GM18868 (cell line): ENCODE measurements around the gene ADGRG4.

Experiments used
- ATAC-seq: cut with Tn5 transposase; IDR thresholded peaks from one replicate; pipeline ENCODE4 v1.9.1; 2021; ENCODE audit warnings: mild to moderate bottlenecking, moderate library complexity; ENCODE audit not compliant: unreplicated experiment

The ADGRG4 gene

DNA sequence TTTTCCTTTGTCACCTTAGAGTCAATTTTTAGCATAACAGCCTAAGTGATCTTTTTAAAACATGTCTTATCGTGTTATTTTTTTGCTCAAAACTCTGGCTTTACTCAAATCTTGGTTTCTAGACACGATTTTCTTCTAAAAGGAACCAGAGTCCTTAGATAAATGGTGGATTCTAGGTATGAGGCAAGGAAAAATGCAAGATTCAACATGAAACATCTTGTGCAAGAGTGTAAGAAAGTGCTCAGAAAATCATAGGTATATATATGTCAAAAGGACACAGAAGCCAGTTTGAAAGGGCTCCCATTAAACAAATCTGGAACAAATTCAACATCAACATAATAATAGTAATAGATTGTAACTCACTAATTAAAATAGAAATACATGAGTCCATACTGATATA, 8.1 kb upstream of the ADGRG4 start:
- ATAC-seq, result no peak

DNA sequence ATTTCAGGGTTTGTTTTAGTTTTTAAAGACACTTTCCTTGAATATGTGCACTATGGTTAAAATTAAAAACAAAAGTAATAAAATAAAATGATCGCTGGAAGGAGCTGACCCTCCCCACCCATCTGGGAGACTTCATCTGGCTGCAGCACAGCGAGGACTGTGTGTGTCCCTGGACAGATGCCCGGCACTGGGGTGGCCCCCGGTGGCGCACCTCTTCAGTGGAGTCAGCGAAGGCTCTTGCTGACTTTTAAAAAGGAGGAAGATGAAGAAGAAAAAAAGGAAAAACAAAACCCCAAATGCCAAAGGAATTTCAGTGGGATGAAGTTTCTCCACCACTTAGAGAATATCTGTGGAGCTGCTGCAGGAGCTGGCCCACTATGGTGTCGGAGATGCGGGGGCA, 5.4 kb upstream of the ADGRG4 start:
- ATAC-seq, result no peak

- no peak for ATAC-seq
Measured at GRCh38 chrX:136303041-136303440, 2.3 kb downstream of the ADGRG4 start.

DNA sequence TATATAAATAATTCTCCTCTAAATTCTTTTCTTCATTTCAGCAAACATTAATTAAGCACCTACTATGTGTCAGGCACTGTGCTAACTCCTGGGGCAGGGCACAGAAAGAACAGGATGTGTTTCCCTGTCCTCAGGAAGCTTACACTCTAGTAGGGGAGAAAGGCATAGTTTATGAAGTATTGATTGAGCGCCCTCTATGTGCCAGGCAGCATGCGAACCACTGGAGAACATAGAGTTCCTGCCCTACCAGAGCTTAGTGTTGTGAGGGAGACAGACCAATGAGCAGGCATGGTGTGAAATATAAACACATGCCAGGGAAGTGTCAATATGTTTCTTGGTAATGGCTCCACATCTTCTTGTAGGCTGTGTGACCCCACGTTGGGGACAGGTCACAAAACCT, 3.7 kb downstream of the ADGRG4 start:
- no peak for ATAC-seq

DNA sequence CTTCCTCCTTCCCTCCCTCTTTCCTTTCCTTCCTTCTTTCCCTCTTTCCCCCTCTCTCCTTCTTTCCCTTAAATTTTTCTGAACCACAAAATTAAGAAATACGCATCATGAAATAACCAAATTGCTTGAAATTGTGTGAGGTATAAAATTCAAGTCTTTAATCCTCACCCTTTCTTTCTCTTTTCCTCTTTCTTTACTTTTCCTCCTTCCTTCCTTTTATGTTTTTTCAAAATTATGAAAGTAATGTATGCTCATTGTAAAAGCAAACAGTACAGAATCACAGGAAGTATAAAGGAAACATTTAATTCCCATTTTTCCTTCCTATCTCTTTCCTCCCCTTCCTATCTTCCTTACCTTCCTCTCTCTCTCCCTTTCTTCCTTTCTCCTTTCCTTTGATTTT, 5.4 kb downstream of the ADGRG4 start:
- ATAC-seq, result no peak

GRCh38 chrX:136307471-136307870, 6.7 kb downstream of the ADGRG4 start:
- no peak for ATAC-seq

- ATAC-seq, result no peak
Measured at GRCh38 chrX:136310411-136310810, 9.6 kb downstream of the ADGRG4 start.

DNA sequence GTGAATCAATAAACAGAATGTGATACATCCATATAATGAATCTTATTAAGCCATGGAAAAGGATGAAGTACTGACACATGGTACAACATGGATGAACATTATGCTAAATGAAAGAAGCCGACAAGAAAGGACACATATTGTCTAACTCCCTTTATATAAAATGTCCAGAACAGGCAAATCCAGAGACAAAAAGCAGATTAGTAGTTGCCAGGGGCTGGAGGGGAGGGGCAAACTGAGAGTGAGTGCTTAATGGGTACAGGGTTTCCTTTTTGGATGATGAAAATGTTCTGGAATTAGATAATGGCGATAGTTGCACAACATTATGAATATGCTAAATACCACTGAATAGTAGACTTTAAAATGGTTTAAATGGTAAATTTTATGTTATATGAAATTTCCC, 17.4 kb downstream of the ADGRG4 start:
- no peak for ATAC-seq

DNA sequence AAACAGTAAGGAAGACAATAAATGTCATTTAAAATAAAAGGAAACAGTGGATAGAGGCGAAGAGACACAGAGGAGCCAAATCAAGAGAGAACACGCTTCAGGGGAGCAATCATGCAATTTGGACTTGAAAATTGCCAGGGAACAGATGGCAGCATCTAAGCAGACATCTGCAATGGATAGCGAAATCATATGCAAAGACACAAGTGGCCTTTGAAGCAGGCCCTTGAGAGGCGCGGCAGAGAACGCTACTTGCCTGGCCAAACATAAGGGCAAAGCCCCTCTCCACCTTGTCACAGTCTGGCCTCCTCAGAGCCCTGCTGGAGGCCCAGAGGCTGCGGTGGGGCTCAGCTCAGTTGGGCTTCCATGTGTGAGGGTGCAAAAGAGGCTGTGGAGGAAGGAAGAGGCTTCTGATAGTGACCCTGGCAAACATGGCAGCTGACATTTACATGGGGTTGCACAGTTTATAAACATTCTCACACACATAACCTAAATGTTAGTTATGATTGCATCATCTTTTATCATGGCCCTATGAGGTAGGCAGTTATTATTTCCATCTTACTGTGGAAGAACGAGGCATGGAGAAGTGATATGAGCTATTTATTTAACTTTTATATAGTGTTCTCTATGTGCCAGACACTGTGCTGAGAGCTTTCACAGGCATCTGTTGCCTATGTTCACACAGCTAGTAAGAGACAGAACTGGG, 18.3 kb downstream of the ADGRG4 start:
- no peak for ATAC-seq

DNA sequence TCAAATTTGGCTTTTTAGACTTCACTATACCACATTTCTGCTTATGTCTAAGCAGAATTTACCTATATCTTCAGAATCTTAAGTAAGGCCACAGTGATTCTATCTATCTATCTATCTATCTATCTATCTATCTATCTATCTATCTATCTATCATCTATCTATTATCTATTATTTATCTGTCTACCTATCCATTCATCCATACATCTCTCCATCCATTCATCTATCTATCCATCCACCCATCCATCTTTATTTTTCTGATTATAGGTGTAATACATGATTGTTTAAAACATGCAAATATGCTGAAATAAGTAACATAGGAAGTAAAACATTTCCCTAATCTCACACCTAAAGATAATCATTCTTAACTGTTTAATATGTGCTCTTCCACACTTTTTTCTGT, 18.8 kb downstream of the ADGRG4 start:
- ATAC-seq, result no peak

GRCh38 chrX:136321532-136321931, 20.8 kb downstream of the ADGRG4 start:
- no peak for ATAC-seq

- no peak for ATAC-seq
Measured at GRCh38 chrX:136322064-136322463, 21.3 kb downstream of the ADGRG4 start.

- ATAC-seq, result no peak
Measured at GRCh38 chrX:136325377-136325776, 24.6 kb downstream of the ADGRG4 start.

DNA sequence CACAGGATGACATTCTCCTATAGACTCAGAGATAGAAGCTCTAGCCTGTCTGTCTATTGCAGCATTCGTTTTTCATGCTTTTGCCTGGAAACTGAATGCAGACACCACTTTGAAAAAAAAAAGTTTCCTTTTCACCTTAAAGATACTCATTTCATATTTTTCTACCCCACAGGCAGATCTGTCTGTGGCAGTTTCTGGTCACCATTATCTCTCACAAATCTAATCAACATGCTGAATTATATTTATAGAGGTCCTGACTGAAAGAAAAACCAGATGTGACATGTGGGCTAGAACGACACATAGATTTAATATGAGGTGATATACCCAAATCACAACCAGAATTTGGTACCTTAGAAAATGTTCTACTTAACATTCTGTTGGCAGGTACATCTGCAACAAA, 28.2 kb downstream of the ADGRG4 start:
- ATAC-seq, result no peak

GRCh38 chrX:136336623-136337022, 35.9 kb downstream of the ADGRG4 start:
- no peak for ATAC-seq

DNA sequence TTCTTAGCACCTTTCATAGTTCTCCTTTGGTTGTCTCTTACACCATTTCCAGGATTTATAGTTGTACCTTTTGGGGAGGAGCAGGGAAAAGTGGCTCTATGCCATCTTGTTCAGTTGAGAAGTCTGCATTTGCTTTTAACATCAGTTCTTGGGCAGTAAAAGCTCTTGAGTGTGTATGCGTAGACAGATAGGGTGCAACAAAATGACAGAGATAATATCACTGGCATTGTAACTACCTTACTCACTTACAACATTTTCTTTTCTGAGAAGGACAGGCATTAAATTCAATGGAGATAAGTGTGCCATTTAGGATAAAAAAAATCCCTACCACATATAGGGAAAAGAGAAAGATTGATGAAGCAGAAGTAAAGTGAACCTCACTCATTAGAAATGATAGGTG, 38.9 kb downstream of the ADGRG4 start:
- ATAC-seq, result no peak

DNA sequence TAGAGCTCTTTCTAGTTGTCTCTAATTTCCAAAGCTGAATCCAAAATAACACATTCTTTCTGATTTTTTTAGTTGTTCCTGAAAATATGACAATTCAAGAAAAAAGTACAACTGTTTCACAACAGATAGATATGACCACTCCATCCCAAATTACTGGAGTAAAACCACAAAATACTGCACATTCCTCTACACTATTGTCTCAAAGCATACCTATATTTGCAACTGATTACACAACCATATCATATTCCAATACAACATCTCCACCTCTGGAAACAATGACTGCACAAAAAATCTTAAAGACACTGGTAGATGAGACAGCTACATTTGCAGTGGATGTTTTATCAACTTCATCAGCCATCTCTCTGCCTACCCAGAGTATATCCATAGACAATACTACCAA, 43.6 kb downstream of the ADGRG4 start:
- ATAC-seq, result no peak

DNA sequence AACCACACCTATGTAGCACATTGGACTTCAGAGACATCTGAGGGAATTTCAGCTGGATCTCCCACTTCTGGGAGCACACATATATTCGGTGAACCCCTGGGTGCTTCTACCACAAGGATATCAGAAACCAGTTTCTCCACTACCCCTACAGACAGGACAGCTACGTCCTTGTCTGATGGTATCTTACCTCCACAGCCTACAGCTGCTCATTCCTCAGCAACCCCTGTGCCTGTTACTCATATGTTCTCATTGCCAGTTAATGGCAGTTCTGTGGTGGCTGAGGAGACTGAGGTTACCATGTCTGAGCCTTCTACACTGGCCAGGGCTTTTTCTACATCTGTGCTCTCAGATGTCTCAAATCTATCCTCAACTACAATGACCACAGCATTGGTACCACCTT, 45.7 kb downstream of the ADGRG4 start:
- ATAC-seq, result no peak

- no peak for ATAC-seq
Measured at GRCh38 chrX:136347706-136348105, 46.9 kb downstream of the ADGRG4 start.

DNA sequence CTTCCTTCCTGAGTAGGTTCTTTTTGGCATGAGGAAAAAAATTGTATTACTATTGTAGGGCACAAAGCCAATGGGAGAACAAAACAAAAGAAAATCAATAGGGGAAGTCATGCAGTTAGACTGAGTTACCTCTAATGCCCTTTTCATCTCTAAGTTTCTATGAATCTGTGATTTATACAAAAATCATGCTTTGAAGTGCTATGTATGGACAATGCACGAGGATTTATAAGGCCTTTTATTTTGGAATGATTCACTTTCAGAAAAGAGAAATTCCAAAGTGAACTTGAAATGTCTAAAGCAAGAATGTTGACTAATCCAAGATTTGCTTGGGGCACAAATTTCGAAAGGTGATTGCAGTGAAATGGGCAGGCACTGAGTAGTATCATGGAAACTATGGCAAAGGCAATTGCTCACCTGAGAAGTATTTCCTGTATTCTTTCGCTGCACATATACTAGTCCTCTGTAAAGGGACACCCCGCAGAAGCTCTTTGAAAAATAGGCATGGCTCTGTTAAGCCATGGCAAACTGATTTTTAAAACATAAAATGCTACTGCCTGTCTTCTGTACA, 52.8 kb downstream of the ADGRG4 start:
- ATAC-seq, result no peak

DNA sequence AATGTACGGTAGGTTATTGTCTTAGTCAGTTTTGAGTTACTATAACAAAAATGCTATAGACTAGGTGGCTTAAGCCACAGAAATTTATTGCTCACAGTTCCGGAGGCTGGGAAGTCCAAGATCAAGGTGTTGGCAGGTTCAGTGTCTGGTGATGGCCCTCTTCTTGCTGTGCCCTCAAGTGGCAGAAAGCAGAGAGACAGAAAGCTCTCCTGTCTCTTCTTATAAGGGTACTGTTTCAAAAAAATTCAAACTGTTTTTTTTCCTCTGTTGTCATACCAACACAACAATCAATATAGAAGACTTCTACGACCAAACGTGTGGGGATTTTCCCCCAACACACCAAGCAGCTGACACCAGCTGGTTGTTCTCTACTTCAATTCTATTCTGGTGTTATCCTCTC, 53.4 kb downstream of the ADGRG4 start:
- no peak for ATAC-seq

DNA sequence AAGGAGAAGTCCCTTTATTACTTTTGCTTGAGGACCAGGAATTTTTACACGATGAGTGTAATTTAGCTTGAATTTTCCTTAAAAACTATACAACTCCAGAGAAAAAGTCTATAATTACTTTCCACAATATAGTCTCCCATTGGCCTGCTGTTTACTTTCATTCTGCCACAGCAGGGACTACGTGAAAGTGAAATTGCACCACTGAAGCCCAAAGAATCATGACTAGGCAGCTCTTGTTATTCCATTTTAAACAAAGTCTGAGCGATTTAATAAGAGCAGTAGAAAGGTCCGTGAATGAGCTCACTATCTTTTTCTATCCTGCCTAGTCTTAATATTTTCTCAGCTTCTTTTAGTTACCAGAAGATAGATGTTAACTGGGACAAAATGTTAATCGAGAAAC, 68.6 kb downstream of the ADGRG4 start:
- no peak for ATAC-seq

DNA sequence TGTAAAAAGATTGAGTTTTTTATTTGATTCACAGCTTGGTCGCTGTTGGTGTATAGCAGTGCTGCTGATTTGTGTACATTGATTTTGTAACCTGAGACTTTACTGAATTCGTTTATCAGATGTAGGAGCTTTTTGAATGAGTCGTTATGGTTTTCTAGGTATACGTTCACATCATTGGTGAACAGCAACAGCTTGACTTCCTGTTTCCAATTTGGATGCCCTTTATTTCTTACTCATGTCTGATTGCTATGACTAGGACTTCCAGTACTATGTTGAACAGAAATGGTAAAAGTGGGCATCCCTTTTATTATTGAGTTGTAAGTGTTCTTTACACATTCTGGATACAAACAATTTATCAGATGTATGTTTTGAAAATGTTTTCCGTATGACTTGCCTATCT, 76.0 kb downstream of the ADGRG4 start:
- ATAC-seq, result no peak
